LNCaP clone FGC (cell line): ENCODE measurements around the gene UBE2QL1.

Source experiments
- DNase-seq: peaks from one replicate; pipeline ENCODE4 v3.0.0-alpha.2; 2011; ENCODE audit warnings: low read depth
- H3K4me3 ChIP-seq: 2 replicates; pipeline ENCODE4 v1.5.1; 2011; ENCODE audit warnings: mild to moderate bottlenecking, low read depth, low read length, control low read depth
- TF ChIP-seq, protein P1 (sequence below): IDR thresholded peaks from 2 replicates; pipeline ENCODE4 v1.5.1; 2012; ENCODE audit warnings: mild to moderate bottlenecking; ENCODE audit not compliant: control insufficient read depth, insufficient read depth; ENCODE audit errors: extremely low read depth

UBE2QL1 gene

DNA sequence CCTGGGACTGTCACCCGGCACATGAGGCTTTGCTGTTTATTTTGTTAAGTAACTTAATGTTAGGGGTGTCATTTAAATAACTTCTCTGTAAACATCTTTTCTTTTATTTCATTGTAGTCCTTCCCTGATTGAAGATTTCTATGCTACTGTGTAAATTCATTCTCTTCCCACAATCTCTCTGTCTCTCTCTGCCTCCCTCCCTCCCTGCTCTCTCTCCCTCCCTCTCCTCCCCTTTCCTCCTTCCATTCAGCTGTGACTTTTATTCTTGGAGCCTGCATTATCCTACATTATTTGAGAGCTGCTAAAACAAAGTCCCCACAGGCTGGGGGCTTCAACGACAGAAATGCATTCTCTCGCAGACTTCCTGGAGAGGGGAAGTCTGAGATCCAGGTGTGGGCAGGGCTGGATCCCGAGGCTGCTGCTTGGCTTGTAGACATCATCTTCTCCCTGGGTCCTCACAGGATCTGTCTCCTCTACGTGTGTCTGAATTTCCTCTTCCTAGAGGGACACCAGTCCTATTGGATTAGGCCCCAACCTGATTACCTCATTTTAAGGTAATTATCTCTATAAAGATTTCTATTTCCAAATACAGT lies 18.4 kb downstream of the UBE2QL1 start:
- DNase-seq = no peak
- TF ChIP-seq, protein P1, sequence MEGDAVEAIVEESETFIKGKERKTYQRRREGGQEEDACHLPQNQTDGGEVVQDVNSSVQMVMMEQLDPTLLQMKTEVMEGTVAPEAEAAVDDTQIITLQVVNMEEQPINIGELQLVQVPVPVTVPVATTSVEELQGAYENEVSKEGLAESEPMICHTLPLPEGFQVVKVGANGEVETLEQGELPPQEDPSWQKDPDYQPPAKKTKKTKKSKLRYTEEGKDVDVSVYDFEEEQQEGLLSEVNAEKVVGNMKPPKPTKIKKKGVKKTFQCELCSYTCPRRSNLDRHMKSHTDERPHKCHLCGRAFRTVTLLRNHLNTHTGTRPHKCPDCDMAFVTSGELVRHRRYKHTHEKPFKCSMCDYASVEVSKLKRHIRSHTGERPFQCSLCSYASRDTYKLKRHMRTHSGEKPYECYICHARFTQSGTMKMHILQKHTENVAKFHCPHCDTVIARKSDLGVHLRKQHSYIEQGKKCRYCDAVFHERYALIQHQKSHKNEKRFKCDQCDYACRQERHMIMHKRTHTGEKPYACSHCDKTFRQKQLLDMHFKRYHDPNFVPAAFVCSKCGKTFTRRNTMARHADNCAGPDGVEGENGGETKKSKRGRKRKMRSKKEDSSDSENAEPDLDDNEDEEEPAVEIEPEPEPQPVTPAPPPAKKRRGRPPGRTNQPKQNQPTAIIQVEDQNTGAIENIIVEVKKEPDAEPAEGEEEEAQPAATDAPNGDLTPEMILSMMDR = no peak
- no peak overlapping the region for H3K4me3 ChIP-seq

DNA sequence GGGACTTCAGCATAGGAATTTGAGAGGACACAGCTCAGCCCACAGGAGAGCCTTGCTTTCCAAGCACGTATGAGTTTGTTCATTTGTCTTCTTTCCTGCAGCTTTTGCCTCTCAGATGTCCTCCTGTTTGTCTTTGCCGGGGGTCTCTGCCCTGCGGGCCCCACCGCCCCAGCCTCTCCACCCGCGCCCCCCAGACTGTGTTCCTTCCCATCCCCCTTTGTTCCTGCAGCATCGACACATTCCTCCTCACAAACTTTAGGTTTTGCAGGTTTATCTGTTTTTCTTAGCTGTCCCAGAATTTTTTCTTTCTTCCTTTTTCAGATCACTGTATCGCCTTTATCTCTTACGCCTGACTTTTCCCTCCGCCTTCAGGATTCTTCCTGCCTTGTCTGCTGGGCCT lies 18.9 kb downstream of the UBE2QL1 start:
- no peak overlapping the region for H3K4me3 ChIP-seq
- DNase-seq = no peak
- TF ChIP-seq, protein P1 = no peak

GRCh38 chr5:6468104-6468503 lies 19.4 kb downstream of the UBE2QL1 start:
- TF ChIP-seq, protein P1 = no peak
- DNase-seq = no peak
- no peak overlapping the region for H3K4me3 ChIP-seq

GRCh38 chr5:6468870-6469269 lies 20.2 kb downstream of the UBE2QL1 start:
- TF ChIP-seq, protein P1 = no peak
- DNase-seq = no peak

DNA sequence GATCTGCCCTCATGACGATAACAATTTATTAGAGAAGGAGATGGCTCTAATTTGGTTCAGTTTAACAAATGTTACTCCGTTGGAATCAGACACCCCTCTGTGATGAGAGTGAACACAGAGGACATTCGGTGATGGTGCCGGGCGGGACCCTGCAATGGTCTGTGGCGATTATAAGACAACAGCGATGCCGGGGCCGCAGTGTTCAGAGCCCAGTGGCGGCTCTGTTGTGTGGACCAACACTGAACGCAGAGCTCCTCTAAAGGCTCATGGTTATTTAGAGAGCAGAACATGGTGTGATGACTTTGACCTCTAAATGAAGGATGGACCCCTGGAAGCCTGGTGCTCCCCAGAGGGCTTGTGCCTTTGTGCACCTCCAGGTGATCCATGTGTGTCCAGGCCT lies 21.2 kb downstream of the UBE2QL1 start:
- no peak for DNase-seq
- TF ChIP-seq, protein P1 = no peak
- H3K4me3 ChIP-seq = no peak overlapping the region

More at GRCh38 chr5:6468870-6469269, 20.2 kb downstream of the UBE2QL1 start:
- no peak overlapping the region for H3K4me3 ChIP-seq

DNA sequence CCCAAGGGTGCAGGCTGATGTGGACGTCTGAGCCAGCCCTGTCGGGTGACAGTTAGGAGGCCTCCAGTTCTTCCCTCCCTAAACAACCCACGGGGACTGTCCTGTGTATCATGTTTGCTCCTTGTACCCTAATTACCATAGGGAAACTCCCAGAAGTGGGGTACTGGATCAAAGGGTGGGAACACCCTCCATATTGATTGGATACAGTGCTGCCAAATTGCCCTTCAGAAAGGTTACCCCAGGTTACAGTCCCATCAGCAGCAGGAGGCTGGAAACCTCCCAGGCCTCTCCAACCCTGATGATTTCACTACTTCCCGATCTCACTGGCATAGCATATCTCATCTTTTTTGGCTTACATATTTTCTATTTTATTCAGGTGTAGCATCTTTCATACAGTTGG lies 22.0 kb downstream of the UBE2QL1 start:
- no peak for DNase-seq
- TF ChIP-seq, protein P1 = no peak
- no peak overlapping the region for H3K4me3 ChIP-seq

GRCh38 chr5:6471252-6471651 lies 22.6 kb downstream of the UBE2QL1 start:
- H3K4me3 ChIP-seq = no peak overlapping the region
- TF ChIP-seq, protein P1 = no peak

More at GRCh38 chr5:6471252-6471651, 22.6 kb downstream of the UBE2QL1 start:
- no peak for DNase-seq
